Keratinocyte (primary cell): ENCODE results near the gene TLK1. TPM values are rescaled to one million over a fixed set of nuclear protein-coding genes. Genes with fewer than 3 reads are reported as not detected.

Experiments used
- DNase-seq: peaks from one replicate; pipeline ENCODE4 v3.0.0-alpha.2; 2011; ENCODE audit warnings: low read depth, missing footprints, low spot score
- FAIRE-seq: peaks from 2 replicates; lab custom pipeline; 2011; peaks lifted over from hg19 to GRCh38; lab: Jason Lieb, UNC
- H2AFZ ChIP-seq: 2 replicates; pipeline ENCODE4 v1.6.0; 2012; ENCODE audit warnings: low read length, control low read depth, inconsistent platforms; ENCODE audit not compliant: control insufficient read depth
- H3K27ac ChIP-seq: 2 replicates; pipeline ENCODE4 v1.5.1; 2011; ENCODE audit warnings: low read length; ENCODE audit not compliant: control insufficient read depth, insufficient read depth
- H3K27me3 ChIP-seq: 3 replicates; pipeline ENCODE4 v1.6.0; 2011; ENCODE audit warnings: low read length; ENCODE audit not compliant: control insufficient read depth, insufficient read depth; ENCODE audit errors: extremely low read depth
- H3K36me3 ChIP-seq, 2 experiments: 2 replicates in 1 of 2; 3 replicates in 1 of 2; pipeline ENCODE4 v1.5.1; 2011; ENCODE audit warnings: low read length in 2 of 2, mild to moderate bottlenecking in 1 of 2; ENCODE audit not compliant: control insufficient read depth in 2 of 2, insufficient read depth in 2 of 2; ENCODE audit errors: extremely low read depth in 1 of 2
- H3K4me1 ChIP-seq: 3 replicates; pipeline ENCODE4 v1.5.1; 2011; ENCODE audit warnings: low read length; ENCODE audit not compliant: control insufficient read depth, insufficient read depth; ENCODE audit errors: extremely low read depth
- H3K4me2 ChIP-seq: 3 replicates; pipeline ENCODE4 v1.6.0; 2011; ENCODE audit warnings: low read depth, low read length; ENCODE audit not compliant: control insufficient read depth, insufficient read depth; ENCODE audit errors: extremely low read depth
- H3K4me3 ChIP-seq, 3 experiments: fragments of 200-600 bp in 1 of 3; sonication (generic) in 1 of 3; 2 replicates in 2 of 3; 3 replicates in 1 of 3; pipeline ENCODE4 v1.5.1; 2011 to 2016; ENCODE audit warnings: low read length in 3 of 3, mild to moderate bottlenecking in 3 of 3, control low read depth in 2 of 3, inconsistent platforms in 1 of 3, low read depth in 1 of 3, mixed read lengths in 1 of 3, mixed run types in 1 of 3, moderate library complexity in 1 of 3; ENCODE audit not compliant: control insufficient read depth in 2 of 3, insufficient read depth in 2 of 3; ENCODE audit errors: extremely low read depth in 1 of 3
- H3K79me2 ChIP-seq: 2 replicates; pipeline ENCODE4 v1.6.0; 2012; ENCODE audit warnings: low read length; ENCODE audit not compliant: control insufficient read depth, insufficient read depth
- H3K9ac ChIP-seq: 3 replicates; pipeline ENCODE4 v1.6.0; 2011; ENCODE audit warnings: low read length; ENCODE audit not compliant: control insufficient read depth, insufficient read depth; ENCODE audit errors: extremely low read depth
- H3K9me1 ChIP-seq: 3 replicates; pipeline ENCODE4 v1.6.0; 2011; ENCODE audit warnings: low read length; ENCODE audit not compliant: control insufficient read depth, insufficient read depth; ENCODE audit errors: extremely low read depth
- H3K9me3 ChIP-seq: 2 replicates; pipeline ENCODE4 v1.5.1; 2012; ENCODE audit warnings: low read depth, low read length; ENCODE audit not compliant: control insufficient read depth
- H4K20me1 ChIP-seq: 3 replicates; pipeline ENCODE4 v1.6.0; 2011; ENCODE audit warnings: low read length; ENCODE audit not compliant: control insufficient read depth, insufficient read depth; ENCODE audit errors: extremely low read depth
- CTCF ChIP-seq, 3 experiments: IDR thresholded peaks in 1 of 3; conservative IDR thresholded peaks in 1 of 3; optimal IDR thresholded peaks in 1 of 3; 2 replicates in 2 of 3; 3 replicates in 1 of 3; pipeline versions ENCODE3 to v1.5.1; 2011; ENCODE audit warnings: low read length in 3 of 3, mild to moderate bottlenecking in 3 of 3, moderate library complexity in 2 of 3, control low read depth in 1 of 3, inconsistent platforms in 1 of 3; ENCODE audit not compliant: insufficient read depth in 2 of 3; ENCODE audit errors: extremely low read depth in 1 of 3
- EZH2 ChIP-seq: IDR thresholded peaks from one replicate; pipeline ENCODE4 v1.6.1; 2012; ENCODE audit warnings: inconsistent platforms, mild to moderate bottlenecking, low read length, moderate library complexity
- dilution Hi-C: fragments of 300-500 bp; cut with MboI; formaldehyde crosslinking; loops from one replicate; pipeline ENCODE4 v1.7.0; 2020; ENCODE audit warnings: low sequenced_read_pairs; ENCODE audit not compliant: extremely low pct_ligation_motif_present
- polyA plus RNA-seq, 5 experiments: library from polyadenylated mRNA; depleted of rRNA in 3 of 5; stranded (reverse) in 3 of 5; stranded (forward) in 1 of 5; unstranded in 1 of 5; fragments of >200 nt; gene quantifications; 1 replicate in 1 of 5; 2 replicates in 3 of 5; 3 replicates in 1 of 5; pipeline versions ENCODE4 v1.2.1 to v1.2.3, GENCODE V29; 2011 to 2012; ENCODE audit warnings: missing spikeins in 2 of 5, low read depth in 1 of 5, low replicate concordance in 1 of 5

TLK1 gene
- polyA plus RNA-seq, 1 donor (not counting 4 experiments of a cell fraction or from before 2014, with no cell fraction given): 14.7 TPM

- H3K9me3 ChIP-seq: no peaks in the 10 kb centered on the region
- no peak for TF ChIP-seq CTCF (optimal IDR thresholded peaks at IDR 0.05 in 1 of 3, IDR thresholded peaks at IDR 0.05 in 1 of 3, conservative IDR thresholded peaks at IDR 0.05 in 1 of 3; ENCODE audit: extremely low read depth in 1 of 3, insufficient read depth in 2 of 3, low read length in 3 of 3)
- no peak for TF ChIP-seq EZH2
- H4K20me1 ChIP-seq: no peaks in the 10 kb centered on the region
- H3K9ac ChIP-seq: no peak overlapping the region
- no peaks in the 10 kb centered on the region for H3K36me3 ChIP-seq
- no peak overlapping the region for H2AFZ ChIP-seq
- no peak overlapping the region for H3K27ac ChIP-seq
- H3K4me2 ChIP-seq: no peak overlapping the region
- H3K79me2 ChIP-seq: peaks cover 81% of the 10 kb centered on the region
- no peak for FAIRE-seq
- no peaks in the 10 kb centered on the region for H3K9me1 ChIP-seq
- DNase-seq: no peak
- H3K4me1 ChIP-seq: peaks cover 11% of the 10 kb centered on the region
- dilution Hi-C loops: no loop called here
- no peak overlapping the region for H3K4me3 ChIP-seq
- H3K27me3 ChIP-seq: no peaks in the 10 kb centered on the region
Observed at GRCh38 chr2:171157109-171157500, 3.6 kb downstream of the TLK1 start.

- Histone ChIP-seq H3K36me3 (no peaks in the 10 kb centered on the region), H3K9me3 (no peaks in the 10 kb centered on the region), H3K79me2 (peaks cover 97% of the 10 kb centered on the region), H3K4me1 (peaks cover 11% of the 10 kb centered on the region), H3K27me3 (no peaks in the 10 kb centered on the region), H2AFZ (no peak overlapping the region), H3K4me2 (no peak overlapping the region), H3K9ac (no peak overlapping the region), H3K27ac (no peak overlapping the region), H4K20me1 (no peaks in the 10 kb centered on the region), H3K9me1 (peaks cover 2% of the 10 kb centered on the region), H3K4me3 (no peak overlapping the region)
- no peak for TF ChIP-seq CTCF (optimal IDR thresholded peaks at IDR 0.05 in 1 of 3, IDR thresholded peaks at IDR 0.05 in 1 of 3, conservative IDR thresholded peaks at IDR 0.05 in 1 of 3; ENCODE audit: extremely low read depth in 1 of 3, insufficient read depth in 2 of 3, low read length in 3 of 3)
- TF ChIP-seq EZH2: no peak
- FAIRE-seq: no peak
- dilution Hi-C loops: no loop called here
- DNase-seq: no peak
Observed at GRCh38 chr2:171154348-171154747, 6.3 kb downstream of the TLK1 start.
